Measurements from ENCODE around the gene TRPC6.

DNA sequence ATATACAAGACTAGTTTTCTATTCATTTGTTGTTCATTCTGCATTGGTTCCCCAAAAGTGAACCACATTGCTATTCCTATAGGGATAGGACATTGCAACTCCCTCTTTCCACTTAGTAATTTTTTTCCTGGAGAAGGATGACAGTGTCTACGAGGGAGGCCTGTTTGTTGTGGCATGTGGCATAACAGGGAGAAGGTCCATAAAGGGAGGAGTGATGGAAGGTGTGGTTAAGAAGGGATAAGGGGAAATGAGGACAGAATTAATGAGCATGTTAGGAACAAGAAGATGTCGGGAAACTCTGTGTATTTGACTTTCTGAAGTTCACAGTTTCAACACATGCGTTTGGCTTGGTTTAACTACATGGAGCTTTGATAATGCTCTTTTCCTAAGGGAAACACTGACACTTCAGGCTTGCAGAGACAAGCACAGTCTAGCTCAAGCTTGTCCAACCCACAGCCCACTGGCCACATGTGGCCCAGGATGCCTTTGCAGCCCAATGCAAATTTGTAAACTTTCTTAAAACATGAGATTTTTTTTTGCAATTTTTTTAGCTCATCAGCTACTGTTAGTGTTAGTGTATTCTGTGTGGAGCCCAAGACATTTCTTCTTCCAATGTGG is 149.7 kb downstream of the TRPC6 start:
- TF ChIP-seq CTCF (conservative IDR thresholded peaks at IDR 0.05 in 1 of 2, IDR thresholded peaks at IDR 0.05 in 1 of 2; ENCODE audit: extremely low read depth in 1 of 2, insufficient read depth in 1 of 2, low read depth in 1 of 2, low read length in 2 of 2) = no peak
- no peak for TF ChIP-seq EZH2 (IDR thresholded peaks at IDR 0.05; ENCODE audit: borderline replicate concordance, low read length)

Data from mammary epithelial cell (primary cell).